Renal cortex interstitium (tissue), 3 donors: Measurements from ENCODE around the gene AMIGO2. TPM values are rescaled to one million over a fixed set of nuclear protein-coding genes. Genes with fewer than 3 reads are reported as not detected.

Experiments
- polyA plus RNA-seq, 3 donors: library from polyadenylated mRNA; unstranded; fragments of 120-200 nt; gene quantifications; one replicate each; pipeline ENCODE4 v1.2.1, GENCODE V29; 2013; ENCODE audit not compliant: insufficient read length in 3 of 3

AMIGO2 gene
- polyA plus RNA-seq, 3 donors = 36.4 to 53.5 (median 40.5) TPM

Other genes starting within 250 kb of the AMIGO2 start
- gene PCED1B, start 338 bp downstream of the AMIGO2 start, polyA plus RNA-seq = 1 to 10 TPM; 3.3 to 5.8 (median 4.1) TPM